ENCODE results near the gene LRRC4C. TPM values are rescaled to one million over a fixed set of nuclear protein-coding genes. Genes with fewer than 3 reads are reported as not detected.

The LRRC4C gene
- total RNA-seq (2022): not detected in 2 replicates
- Bru-seq, nascent RNA: percentile 4 among the genes with signal in this experiment
- percentile 2 among the genes with signal in this experiment for BruChase-seq, experiment 1, labeled RNA remaining after a 6-hour chase
- percentile 4 among the genes with signal in this experiment for BruChase-seq, experiment 2, labeled RNA remaining after a 2-hour chase
- long read RNA-seq: 0 reads

DNA sequence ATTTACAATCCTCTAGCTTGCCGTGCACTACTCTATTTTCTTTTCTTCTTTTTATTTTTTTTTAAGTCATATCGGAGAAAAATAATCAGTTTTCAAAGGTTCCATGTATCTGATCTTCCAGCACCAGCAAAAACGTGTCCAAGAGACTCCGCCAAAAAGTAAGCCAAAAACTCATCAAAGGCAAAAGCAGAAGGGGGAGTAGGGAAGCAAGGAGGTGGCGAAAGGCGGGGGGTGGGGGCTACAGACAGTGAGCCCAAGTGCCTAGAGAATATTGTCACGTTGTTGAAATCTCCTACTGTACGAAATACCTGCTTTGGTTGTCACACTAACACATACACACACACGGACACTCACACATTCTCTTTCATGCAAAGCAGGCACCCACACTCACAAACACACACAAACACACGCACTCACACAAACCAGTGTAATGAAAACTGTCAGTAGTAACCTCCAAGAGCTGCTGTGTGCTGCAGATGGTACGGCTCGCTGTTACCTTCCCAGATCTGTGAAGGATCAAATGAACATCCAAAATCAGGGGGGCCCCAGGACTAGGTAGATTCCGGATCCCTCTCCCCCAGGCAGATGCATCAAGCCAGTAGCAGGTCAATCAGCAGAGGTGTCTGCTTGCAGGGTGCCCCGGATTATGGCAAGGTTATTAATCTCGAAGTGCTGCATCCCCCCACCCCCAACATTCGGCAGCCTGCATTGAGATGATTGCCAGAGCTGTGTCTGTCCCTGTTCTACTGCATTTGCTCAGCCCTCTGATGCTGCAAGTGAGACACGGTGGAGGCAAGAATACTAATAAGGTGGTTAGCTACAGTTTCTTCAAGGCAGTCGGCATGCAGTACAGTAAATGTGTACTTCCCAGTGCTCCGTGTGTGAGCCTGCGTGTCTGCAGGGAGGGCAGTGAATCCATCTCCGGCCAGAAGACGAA is at the start of gene LRRC4C:
LRRC4C (minus strand) TSS at position 188 of the 937 bp plus-strand sequence.
- no peaks in the 10 kb centered on the region for H3K9me3 Mint-ChIP-seq (ENCODE audit: unreplicated experiment)
- H3K4me1 Mint-ChIP-seq (ENCODE audit: insufficient read depth, unreplicated experiment): peaks cover 11% of the 10 kb centered on the region
- no peaks in the 10 kb centered on the region for H3K36me3 Mint-ChIP-seq (ENCODE audit: insufficient read depth, unreplicated experiment)
- TF ChIP-seq, protein P1, sequence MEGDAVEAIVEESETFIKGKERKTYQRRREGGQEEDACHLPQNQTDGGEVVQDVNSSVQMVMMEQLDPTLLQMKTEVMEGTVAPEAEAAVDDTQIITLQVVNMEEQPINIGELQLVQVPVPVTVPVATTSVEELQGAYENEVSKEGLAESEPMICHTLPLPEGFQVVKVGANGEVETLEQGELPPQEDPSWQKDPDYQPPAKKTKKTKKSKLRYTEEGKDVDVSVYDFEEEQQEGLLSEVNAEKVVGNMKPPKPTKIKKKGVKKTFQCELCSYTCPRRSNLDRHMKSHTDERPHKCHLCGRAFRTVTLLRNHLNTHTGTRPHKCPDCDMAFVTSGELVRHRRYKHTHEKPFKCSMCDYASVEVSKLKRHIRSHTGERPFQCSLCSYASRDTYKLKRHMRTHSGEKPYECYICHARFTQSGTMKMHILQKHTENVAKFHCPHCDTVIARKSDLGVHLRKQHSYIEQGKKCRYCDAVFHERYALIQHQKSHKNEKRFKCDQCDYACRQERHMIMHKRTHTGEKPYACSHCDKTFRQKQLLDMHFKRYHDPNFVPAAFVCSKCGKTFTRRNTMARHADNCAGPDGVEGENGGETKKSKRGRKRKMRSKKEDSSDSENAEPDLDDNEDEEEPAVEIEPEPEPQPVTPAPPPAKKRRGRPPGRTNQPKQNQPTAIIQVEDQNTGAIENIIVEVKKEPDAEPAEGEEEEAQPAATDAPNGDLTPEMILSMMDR (IDR thresholded peaks at IDR 0.05; ENCODE audit: unreplicated experiment): no peak
- H3K4me3 Mint-ChIP-seq (ENCODE audit: unreplicated experiment): peak within 1 kb of the TSS; percentile 19
- peaks cover 14% of the 10 kb centered on the region for H3K27me3 Mint-ChIP-seq (ENCODE audit: insufficient read depth, unreplicated experiment)
- CTCF ChIA-PET: interaction anchor here (0.5 to 3.0 kb wide), 20 partner anchors 10 to 1823 kb away, joined by 3 to 24 read pairs (median 4); no protein-coding TSS in a partner anchor
- no peak within 1 kb of the TSS for H3K27ac Mint-ChIP-seq (ENCODE audit: low read depth, unreplicated experiment)
- intact Hi-C loops (cut with micrococcal nuclease): no loop called here
- no peak for DNase-seq (ENCODE audit: unreplicated experiment)
- POLR2A ChIA-PET: interaction anchor here (0.7 kb wide), 1 partner anchor 689 kb away, joined by 4 read pairs; no protein-coding TSS in a partner anchor
- BruUV-seq (replicated peaks): no TSS peak

DNA sequence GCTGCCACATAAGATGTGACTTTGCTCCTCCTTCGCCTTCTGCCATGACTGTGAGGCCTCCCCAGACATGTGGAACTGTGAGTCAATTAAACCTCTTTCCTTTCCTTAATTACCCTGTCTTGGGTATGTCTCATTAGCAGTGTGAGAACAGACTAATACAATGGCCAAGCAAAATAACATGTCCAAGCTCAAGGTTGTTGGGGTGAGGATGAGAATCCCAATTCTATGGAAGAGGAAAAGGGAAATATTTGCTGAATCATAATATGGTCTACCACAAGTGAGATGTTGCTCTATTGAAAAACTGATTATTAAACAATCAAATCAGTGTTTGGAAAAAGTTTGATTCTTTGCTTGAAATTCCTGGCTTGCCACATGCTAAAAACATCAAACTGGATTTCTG is 48.7 kb upstream of the LRRC4C start:
- Mint-ChIP-seq H3K27ac (ENCODE audit: low read depth, unreplicated experiment) (no peak overlapping the region), H3K4me1 (ENCODE audit: insufficient read depth, unreplicated experiment) (no peaks in the 10 kb centered on the region), H3K27me3 (ENCODE audit: insufficient read depth, unreplicated experiment) (no peaks in the 10 kb centered on the region), H3K4me3 (ENCODE audit: unreplicated experiment) (no peak overlapping the region), H3K36me3 (ENCODE audit: insufficient read depth, unreplicated experiment) (no peaks in the 10 kb centered on the region), H3K9me3 (ENCODE audit: unreplicated experiment) (no peaks in the 10 kb centered on the region)
- TF ChIP-seq, protein P1 (IDR thresholded peaks at IDR 0.05; ENCODE audit: unreplicated experiment): no peak
- intact Hi-C loops (cut with micrococcal nuclease): no loop called here
- CTCF ChIA-PET: interaction anchor here (0.6 kb wide), 1 partner anchor 217 kb away, joined by 4 read pairs; no protein-coding TSS in a partner anchor
- POLR2A ChIA-PET: no interaction called here
- no peak for DNase-seq (ENCODE audit: unreplicated experiment)
- no TSS peak for BruUV-seq (replicated peaks)

DNA sequence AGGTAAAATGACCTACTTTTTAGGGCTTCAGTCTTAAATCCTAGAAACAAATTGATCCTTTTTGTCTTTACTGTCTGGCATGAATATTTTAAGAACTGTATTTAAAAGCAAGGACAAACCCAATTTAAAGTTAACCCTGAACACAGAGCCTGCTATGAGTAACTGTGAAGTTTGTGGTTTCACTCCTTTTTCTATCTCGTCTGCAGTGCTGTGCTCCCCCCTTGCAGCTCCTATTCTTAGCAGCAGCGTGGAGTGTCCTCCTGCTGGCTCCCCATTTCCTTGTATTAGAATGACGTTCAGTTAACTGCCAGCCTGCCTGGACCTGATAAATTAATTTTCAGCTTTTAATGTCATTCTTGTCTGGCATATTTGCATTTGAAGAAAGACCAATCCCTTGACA is 40.0 kb upstream of the LRRC4C start:
- Mint-ChIP-seq H3K27ac (ENCODE audit: low read depth, unreplicated experiment) (no peak overlapping the region), H3K4me1 (ENCODE audit: insufficient read depth, unreplicated experiment) (no peaks in the 10 kb centered on the region), H3K36me3 (ENCODE audit: insufficient read depth, unreplicated experiment) (no peaks in the 10 kb centered on the region), H3K4me3 (ENCODE audit: unreplicated experiment) (no peak overlapping the region), H3K9me3 (ENCODE audit: unreplicated experiment) (no peaks in the 10 kb centered on the region), H3K27me3 (ENCODE audit: insufficient read depth, unreplicated experiment) (no peaks in the 10 kb centered on the region)
- no TSS peak for BruUV-seq (replicated peaks)
- CTCF ChIA-PET: interaction anchor here (1.2 to 2.4 kb wide), 4 partner anchors 1025 to 1783 kb away, joined by 3 to 13 read pairs (median 8); no protein-coding TSS in a partner anchor
- POLR2A ChIA-PET: no interaction called here
- DNase-seq (ENCODE audit: unreplicated experiment): no peak
- TF ChIP-seq, protein P1 (IDR thresholded peaks at IDR 0.05; ENCODE audit: unreplicated experiment): no peak
- intact Hi-C loops (cut with micrococcal nuclease): loop anchor here (2.0 to 10.0 kb wide), 2 partner anchors 785 to 1783 kb away; no protein-coding TSS in a partner anchor

DNA sequence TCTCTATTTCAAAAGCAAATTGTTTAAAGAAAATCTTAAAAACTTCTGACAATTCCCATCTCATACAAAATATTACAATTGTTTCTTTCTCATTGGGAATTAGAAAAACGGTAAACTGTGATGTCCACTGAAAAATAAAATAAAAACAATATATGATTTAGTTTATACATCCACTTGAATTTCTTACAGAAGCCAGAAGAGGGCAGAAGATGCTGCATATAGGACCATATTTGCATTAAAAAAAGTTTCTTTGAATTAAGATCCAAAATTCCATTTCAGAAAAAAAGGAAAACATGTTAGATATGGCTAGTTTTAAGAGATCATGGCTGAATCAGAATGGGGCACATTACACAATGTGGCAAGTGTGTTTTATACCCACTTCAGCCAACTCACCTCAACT is 39.3 kb upstream of the LRRC4C start:
- H3K27ac Mint-ChIP-seq (ENCODE audit: low read depth, unreplicated experiment): no peak overlapping the region
- no peak overlapping the region for H3K4me3 Mint-ChIP-seq (ENCODE audit: unreplicated experiment)
- intact Hi-C loops (cut with micrococcal nuclease): loop anchor here (1.0 to 10.0 kb wide), 4 partner anchors 114 to 1784 kb away; no protein-coding TSS in a partner anchor
- no TSS peak for BruUV-seq (replicated peaks)
- CTCF ChIA-PET: interaction anchor here (0.6 to 2.2 kb wide), 8 partner anchors 29 to 1632 kb away, joined by 3 to 13 read pairs (median 4); no protein-coding TSS in a partner anchor
- H3K9me3 Mint-ChIP-seq (ENCODE audit: unreplicated experiment): no peaks in the 10 kb centered on the region
- H3K4me1 Mint-ChIP-seq (ENCODE audit: insufficient read depth, unreplicated experiment): no peaks in the 10 kb centered on the region
- TF ChIP-seq, protein P1 (IDR thresholded peaks at IDR 0.05; ENCODE audit: unreplicated experiment): peak; percentile 55
- no peaks in the 10 kb centered on the region for H3K36me3 Mint-ChIP-seq (ENCODE audit: insufficient read depth, unreplicated experiment)
- POLR2A ChIA-PET: no interaction called here
- H3K27me3 Mint-ChIP-seq (ENCODE audit: insufficient read depth, unreplicated experiment): no peaks in the 10 kb centered on the region
- peak; percentile 5 for DNase-seq (ENCODE audit: unreplicated experiment)

Data from MCF 10A (cell line).